GM12878 (cell line): ENCODE measurements around the gene PRKAA1. TPM values are rescaled to one million over a fixed set of nuclear protein-coding genes. Genes with fewer than 3 reads are reported as not detected.

Experiments
- CEBPB ChIP-seq, 2 experiments: fragments of 150-350 bp in 1 of 2; IDR thresholded peaks; 2 replicates each; pipeline ENCODE4 v1.6.1; 2012 to 2014; ENCODE audit warnings: low read depth in 2 of 2, low read length in 2 of 2, borderline replicate concordance in 1 of 2, inconsistent platforms in 1 of 2
- EED ChIP-seq: sonication (generic); IDR thresholded peaks from 2 replicates; pipeline ENCODE4 v1.6.1; 2016; ENCODE audit warnings: antibody characterized with exemption, low read depth
- HDAC2 ChIP-seq: fragments of 200-600 bp; sonication (generic); IDR thresholded peaks from 2 replicates; pipeline ENCODE4 v1.6.1; 2017
- IKZF1 ChIP-seq: fragments of 450-650 bp; conservative IDR thresholded peaks from 2 replicates; pipeline ENCODE4 v1.6.1; 2017; ENCODE audit warnings: antibody characterized with exemption, mild to moderate bottlenecking
- IKZF2 ChIP-seq, 2 experiments: fragments of 450-650 bp; IDR thresholded peaks; 2 replicates each; pipeline ENCODE4 v1.6.1; 2017; ENCODE audit warnings: mild to moderate bottlenecking in 2 of 2, moderate library complexity in 2 of 2
- KDM1A ChIP-seq: fragments of 200-600 bp; sonication (generic); IDR thresholded peaks from 2 replicates; pipeline ENCODE4 v1.6.1; 2016; ENCODE audit warnings: borderline replicate concordance
- MEF2B ChIP-seq: fragments of 450-650 bp; IDR thresholded peaks from 2 replicates; pipeline ENCODE4 v1.6.1; 2018; ENCODE audit warnings: mild to moderate bottlenecking, moderate library complexity; ENCODE audit not compliant: partially characterized antibody, poor library complexity, severe bottlenecking
- MTA3 ChIP-seq: IDR thresholded peaks from 2 replicates; pipeline ENCODE4 v1.6.1; 2012; ENCODE audit warnings: low read length, inconsistent platforms, borderline replicate concordance
- NBN ChIP-seq: fragments of 450-650 bp; IDR thresholded peaks from 2 replicates; pipeline ENCODE4 v1.6.1; 2016
- SMAD5 ChIP-seq: IDR thresholded peaks from 2 replicates; pipeline ENCODE4 v1.6.1; 2016; ENCODE audit warnings: antibody characterized with exemption, low read depth
- SREBF2 ChIP-seq: IDR thresholded peaks from 2 replicates; pipeline ENCODE4 v1.6.1; 2012; ENCODE audit warnings: mild to moderate bottlenecking, low read length
- SUZ12 ChIP-seq: fragments of 200-600 bp; sonication (generic); IDR thresholded peaks from one replicate; pipeline ENCODE4 v1.6.1; 2018; ENCODE audit warnings: antibody characterized with exemption, mild to moderate bottlenecking; ENCODE audit not compliant: unreplicated experiment
- TCF3 ChIP-seq: IDR thresholded peaks from 2 replicates; pipeline ENCODE4 v1.6.1; 2012; ENCODE audit warnings: low read depth, mild to moderate bottlenecking, low read length, borderline replicate concordance; ENCODE audit not compliant: insufficient read depth
- WRNIP1 ChIP-seq: IDR thresholded peaks from 2 replicates; pipeline ENCODE4 v1.6.1; 2011; ENCODE audit warnings: low read depth, low read length, improper control_type of control experiment, borderline replicate concordance
- YBX1 ChIP-seq: fragments of 450-650 bp; IDR thresholded peaks from 2 replicates; pipeline ENCODE4 v1.6.1; 2016; ENCODE audit warnings: antibody characterized with exemption
- ZNF217 ChIP-seq: fragments of 450-650 bp; IDR thresholded peaks from 2 replicates; pipeline ENCODE4 v1.6.1; 2017; ENCODE audit warnings: antibody characterized with exemption, mild to moderate bottlenecking
- polyA plus RNA-seq, 11 experiments: library from polyadenylated mRNA; depleted of rRNA in 4 of 11; unstranded in 6 of 11; stranded (reverse) in 5 of 11; fragments of >200 nt; fragmentation: Nextera tagmentation in 4 of 11; fragmentation: Illumina TruSeq in 1 of 11; extraction: Ambion mirVana in 4 of 11; extraction: Trizol in 1 of 11; gene quantifications; 1 replicate in 1 of 11; 2 replicates in 10 of 11; pipeline versions ENCODE4 v1.2.1 to v1.2.3, GENCODE V29; 2011 to 2016; ENCODE audit warnings: inconsistent platforms in 2 of 11, missing spikeins in 2 of 11, low read depth in 1 of 11
- total RNA-seq, 4 experiments: library from RNA; depleted of rRNA in 3 of 4; stranded (reverse); fragments of >200 nt in 3 of 4; fragmentation: Illumina TruSeq in 1 of 4; extraction: Trizol in 1 of 4; gene quantifications; 2 replicates each; pipeline versions ENCODE4 v1.2.1 to v1.2.3, GENCODE V29; 2013 to 2021
- TF ChIP-seq, protein P1 (sequence below): fragments of 450-650 bp; IDR thresholded peaks from 2 replicates; pipeline ENCODE4 v1.6.1; 2017; ENCODE audit warnings: mild to moderate bottlenecking
- TF ChIP-seq, protein P2 (sequence below): fragments of 450-650 bp; IDR thresholded peaks from 2 replicates; pipeline ENCODE4 v1.6.1; 2018; ENCODE audit warnings: mild to moderate bottlenecking, low read depth, moderate library complexity; ENCODE audit not compliant: partially characterized antibody
- TF ChIP-seq, protein P3 (sequence below): fragments of 450-650 bp; IDR thresholded peaks from 2 replicates; pipeline ENCODE4 v1.6.1; 2017; ENCODE audit warnings: mild to moderate bottlenecking, moderate library complexity
- TF ChIP-seq, protein P4 (sequence below): IDR thresholded peaks from 2 replicates; pipeline ENCODE4 v1.6.1; 2012; ENCODE audit warnings: low read depth, low read length, improper control_type of control experiment

Gene PRKAA1
- total and polyA plus RNA-seq, 10 of the 15 experiments (the other 5 are each of a cell fraction or from before 2014, with no cell fraction given) = 13.6 to 55.5 (median 29.6) TPM

DNA sequence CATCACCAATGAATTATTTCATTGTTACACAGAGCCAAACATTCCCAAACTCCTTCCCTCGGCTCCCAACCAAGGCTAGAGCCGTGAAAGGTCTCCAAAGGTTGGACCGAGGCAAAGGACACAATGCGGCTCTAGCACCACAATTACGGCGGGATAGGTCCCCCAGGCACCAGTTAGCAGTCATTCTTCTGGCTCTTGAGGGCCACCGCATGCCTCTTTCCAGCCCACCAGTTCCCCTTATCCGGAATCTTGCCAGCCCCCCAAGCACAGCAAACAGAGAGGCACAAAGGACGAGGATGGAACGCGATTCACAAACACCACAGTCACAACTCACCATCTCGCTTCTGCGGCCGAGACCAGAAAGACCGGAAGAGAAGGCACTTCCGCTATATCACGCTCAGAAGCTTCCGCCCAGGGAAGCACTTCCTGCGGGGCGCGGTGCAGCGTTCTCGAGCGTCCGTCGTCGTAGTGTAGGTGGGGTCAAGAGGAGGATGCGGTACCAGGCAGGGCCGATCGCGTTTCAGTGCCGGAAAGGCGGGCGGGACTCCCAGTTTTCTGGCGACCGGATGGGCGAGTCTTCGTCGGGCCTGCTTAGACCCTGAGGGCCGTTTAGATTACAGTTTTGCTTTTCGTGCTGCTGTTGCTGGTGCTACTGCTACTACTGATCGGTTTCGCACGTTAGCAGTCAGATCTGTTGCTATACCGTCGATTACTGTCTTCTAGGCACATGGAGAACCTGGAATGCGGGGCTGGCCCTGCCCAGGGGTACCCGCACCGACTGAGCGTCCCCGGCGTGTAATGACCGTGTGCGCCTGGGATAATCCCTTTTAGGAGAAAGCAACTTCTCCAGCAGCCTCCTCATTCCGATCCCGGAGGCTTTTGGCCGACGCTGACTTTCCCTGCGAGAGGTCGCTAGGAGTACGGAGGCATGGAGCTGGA is 36.9 kb upstream of the PRKAA1 start, which contains the start of gene RPL37 (continued):
- TF ChIP-seq IKZF1 = peak; percentile 96
- TF ChIP-seq, protein P1, sequence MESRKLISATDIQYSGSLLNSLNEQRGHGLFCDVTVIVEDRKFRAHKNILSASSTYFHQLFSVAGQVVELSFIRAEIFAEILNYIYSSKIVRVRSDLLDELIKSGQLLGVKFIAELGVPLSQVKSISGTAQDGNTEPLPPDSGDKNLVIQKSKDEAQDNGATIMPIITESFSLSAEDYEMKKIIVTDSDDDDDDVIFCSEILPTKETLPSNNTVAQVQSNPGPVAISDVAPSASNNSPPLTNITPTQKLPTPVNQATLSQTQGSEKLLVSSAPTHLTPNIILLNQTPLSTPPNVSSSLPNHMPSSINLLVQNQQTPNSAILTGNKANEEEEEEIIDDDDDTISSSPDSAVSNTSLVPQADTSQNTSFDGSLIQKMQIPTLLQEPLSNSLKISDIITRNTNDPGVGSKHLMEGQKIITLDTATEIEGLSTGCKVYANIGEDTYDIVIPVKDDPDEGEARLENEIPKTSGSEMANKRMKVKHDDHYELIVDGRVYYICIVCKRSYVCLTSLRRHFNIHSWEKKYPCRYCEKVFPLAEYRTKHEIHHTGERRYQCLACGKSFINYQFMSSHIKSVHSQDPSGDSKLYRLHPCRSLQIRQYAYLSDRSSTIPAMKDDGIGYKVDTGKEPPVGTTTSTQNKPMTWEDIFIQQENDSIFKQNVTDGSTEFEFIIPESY = no peak
- TF ChIP-seq TCF3 = peak; percentile 79; the same call in 1 of the 2 replicates
- TF ChIP-seq ZNF217 = no peak
- no peak for TF ChIP-seq YBX1
- TF ChIP-seq IKZF2 (IDR thresholded peaks at IDR 0.05) = peak; percentile 72 to 83
- TF ChIP-seq SUZ12 = no peak
- TF ChIP-seq EED = peak; percentile 43; the same call in 1 of the 2 replicates
- peak; percentile 66 for TF ChIP-seq SREBF2
- TF ChIP-seq WRNIP1 = peak; percentile 88; the same call in 1 of the 2 replicates
- no peak for TF ChIP-seq KDM1A
- TF ChIP-seq, protein P2, sequence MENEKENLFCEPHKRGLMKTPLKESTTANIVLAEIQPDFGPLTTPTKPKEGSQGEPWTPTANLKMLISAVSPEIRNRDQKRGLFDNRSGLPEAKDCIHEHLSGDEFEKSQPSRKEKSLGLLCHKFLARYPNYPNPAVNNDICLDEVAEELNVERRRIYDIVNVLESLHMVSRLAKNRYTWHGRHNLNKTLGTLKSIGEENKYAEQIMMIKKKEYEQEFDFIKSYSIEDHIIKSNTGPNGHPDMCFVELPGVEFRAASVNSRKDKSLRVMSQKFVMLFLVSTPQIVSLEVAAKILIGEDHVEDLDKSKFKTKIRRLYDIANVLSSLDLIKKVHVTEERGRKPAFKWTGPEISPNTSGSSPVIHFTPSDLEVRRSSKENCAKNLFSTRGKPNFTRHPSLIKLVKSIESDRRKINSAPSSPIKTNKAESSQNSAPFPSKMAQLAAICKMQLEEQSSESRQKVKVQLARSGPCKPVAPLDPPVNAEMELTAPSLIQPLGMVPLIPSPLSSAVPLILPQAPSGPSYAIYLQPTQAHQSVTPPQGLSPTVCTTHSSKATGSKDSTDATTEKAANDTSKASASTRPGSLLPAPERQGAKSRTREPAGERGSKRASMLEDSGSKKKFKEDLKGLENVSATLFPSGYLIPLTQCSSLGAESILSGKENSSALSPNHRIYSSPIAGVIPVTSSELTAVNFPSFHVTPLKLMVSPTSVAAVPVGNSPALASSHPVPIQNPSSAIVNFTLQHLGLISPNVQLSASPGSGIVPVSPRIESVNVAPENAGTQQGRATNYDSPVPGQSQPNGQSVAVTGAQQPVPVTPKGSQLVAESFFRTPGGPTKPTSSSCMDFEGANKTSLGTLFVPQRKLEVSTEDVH = peak; percentile 91
- TF ChIP-seq SMAD5 = peak; percentile 99
- no peak for TF ChIP-seq CEBPB (IDR thresholded peaks at IDR 0.05; ENCODE audit: borderline replicate concordance in 1 of 2, low read depth in 2 of 2, low read length in 2 of 2)
- no peak for TF ChIP-seq HDAC2
- TF ChIP-seq NBN = peak; percentile 98
- no peak; the same call in 1 of the 2 replicates for TF ChIP-seq MTA3
- TF ChIP-seq, protein P3, sequence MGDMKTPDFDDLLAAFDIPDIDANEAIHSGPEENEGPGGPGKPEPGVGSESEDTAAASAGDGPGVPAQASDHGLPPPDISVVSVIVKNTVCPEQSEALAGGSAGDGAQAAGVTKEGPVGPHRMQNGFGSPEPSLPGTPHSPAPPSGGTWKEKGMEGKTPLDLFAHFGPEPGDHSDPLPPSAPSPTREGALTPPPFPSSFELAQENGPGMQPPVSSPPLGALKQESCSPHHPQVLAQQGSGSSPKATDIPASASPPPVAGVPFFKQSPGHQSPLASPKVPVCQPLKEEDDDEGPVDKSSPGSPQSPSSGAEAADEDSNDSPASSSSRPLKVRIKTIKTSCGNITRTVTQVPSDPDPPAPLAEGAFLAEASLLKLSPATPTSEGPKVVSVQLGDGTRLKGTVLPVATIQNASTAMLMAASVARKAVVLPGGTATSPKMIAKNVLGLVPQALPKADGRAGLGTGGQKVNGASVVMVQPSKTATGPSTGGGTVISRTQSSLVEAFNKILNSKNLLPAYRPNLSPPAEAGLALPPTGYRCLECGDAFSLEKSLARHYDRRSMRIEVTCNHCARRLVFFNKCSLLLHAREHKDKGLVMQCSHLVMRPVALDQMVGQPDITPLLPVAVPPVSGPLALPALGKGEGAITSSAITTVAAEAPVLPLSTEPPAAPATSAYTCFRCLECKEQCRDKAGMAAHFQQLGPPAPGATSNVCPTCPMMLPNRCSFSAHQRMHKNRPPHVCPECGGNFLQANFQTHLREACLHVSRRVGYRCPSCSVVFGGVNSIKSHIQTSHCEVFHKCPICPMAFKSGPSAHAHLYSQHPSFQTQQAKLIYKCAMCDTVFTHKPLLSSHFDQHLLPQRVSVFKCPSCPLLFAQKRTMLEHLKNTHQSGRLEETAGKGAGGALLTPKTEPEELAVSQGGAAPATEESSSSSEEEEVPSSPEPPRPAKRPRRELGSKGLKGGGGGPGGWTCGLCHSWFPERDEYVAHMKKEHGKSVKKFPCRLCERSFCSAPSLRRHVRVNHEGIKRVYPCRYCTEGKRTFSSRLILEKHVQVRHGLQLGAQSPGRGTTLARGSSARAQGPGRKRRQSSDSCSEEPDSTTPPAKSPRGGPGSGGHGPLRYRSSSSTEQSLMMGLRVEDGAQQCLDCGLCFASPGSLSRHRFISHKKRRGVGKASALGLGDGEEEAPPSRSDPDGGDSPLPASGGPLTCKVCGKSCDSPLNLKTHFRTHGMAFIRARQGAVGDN = peak; percentile 93
- no peak for TF ChIP-seq MEF2B
- TF ChIP-seq, protein P4, sequence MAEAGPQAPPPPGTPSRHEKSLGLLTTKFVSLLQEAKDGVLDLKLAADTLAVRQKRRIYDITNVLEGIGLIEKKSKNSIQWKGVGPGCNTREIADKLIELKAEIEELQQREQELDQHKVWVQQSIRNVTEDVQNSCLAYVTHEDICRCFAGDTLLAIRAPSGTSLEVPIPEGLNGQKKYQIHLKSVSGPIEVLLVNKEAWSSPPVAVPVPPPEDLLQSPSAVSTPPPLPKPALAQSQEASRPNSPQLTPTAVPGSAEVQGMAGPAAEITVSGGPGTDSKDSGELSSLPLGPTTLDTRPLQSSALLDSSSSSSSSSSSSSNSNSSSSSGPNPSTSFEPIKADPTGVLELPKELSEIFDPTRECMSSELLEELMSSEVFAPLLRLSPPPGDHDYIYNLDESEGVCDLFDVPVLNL = no peak
